Fibroblast of the conjunctiva (primary cell): Measurements from ENCODE around the gene YEATS2.
"Not testable (repeated sequence)": the region's sequence is repeated elsewhere in the genome, so short reads cannot be mapped to it uniquely, and the experiment has no call there.

Experiments used
- DNase-seq: peaks from one replicate; pipeline ENCODE4 v3.0.0-alpha.2; 2010; ENCODE audit warnings: low read depth

The YEATS2 gene

DNA sequence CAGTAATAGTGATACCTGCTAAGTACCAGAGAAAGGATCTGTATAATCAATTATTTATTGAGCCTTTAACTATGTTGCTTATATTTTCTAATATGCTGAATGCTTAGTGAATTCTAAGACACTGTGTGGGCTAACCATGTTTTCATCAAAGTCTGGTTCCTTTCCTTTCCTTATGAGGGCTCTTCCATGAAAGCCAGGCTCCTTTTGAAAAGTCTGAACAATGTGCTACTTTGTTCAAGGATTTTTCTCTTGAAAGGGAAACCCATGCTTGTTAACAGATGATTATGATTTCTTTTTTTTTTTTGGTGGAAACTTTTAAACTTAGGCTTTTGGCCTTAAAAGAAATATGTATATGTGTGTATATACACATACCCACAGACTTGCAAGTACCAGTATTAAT, 17.0 kb downstream of the YEATS2 start:
- DNase-seq = no peak

DNA sequence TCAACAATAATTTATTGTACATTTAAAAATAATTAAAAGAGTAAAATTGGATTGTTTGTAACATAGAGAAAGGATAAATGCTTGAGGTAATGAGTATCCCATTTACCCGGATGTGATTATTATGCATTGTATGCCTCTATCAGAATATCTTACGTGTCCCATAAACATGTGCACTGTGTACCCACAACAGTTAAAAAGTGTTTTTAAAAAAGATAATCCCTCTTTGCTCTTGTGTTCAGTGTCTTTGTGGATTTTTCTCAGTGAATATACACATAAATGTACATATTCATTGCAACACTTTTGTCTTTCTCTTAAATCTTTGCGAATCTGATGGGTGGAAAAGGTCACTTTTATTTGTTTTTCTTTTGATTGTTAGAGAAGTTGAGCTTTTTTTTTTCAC, 20.4 kb downstream of the YEATS2 start:
- DNase-seq = no peak

DNA sequence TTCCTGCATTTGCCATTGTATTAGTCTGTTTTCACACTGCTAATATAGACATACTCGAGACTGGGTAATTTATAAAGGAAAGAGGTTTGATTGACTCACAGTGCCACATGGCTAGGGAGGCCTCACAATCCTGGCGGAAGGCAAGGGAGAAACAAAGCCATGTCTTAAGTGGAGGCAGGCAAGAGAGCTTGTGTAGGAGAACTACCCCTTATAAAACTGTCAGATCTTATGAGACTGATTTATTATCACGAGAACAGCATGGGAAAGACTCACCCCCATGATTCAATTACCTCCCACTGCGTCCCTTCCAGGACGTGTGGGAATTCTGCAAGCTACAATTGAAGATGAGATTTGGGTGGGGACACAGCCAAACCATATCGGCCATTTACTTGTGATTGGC, 27.8 kb downstream of the YEATS2 start:
- DNase-seq = no peak

DNA sequence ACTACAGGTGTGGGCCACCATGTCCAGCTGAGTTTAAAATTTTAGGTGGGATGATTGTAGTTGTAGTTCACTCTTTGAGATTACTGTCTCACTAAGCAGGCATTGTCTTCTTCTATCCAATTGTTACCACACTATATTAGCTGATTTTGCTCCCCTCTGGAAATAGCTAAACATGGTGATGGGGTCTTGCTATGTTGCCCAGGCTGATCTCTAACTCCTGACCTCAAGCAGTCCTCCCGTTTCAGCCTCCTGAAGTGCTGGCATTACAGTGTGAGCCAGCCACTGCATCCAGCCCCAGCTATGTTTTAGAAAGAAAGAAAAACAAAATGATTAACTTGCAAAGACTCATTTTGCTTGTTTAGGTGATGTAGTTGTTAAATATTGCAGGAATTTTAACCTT, 30.6 kb downstream of the YEATS2 start:
- no peak for DNase-seq

DNA sequence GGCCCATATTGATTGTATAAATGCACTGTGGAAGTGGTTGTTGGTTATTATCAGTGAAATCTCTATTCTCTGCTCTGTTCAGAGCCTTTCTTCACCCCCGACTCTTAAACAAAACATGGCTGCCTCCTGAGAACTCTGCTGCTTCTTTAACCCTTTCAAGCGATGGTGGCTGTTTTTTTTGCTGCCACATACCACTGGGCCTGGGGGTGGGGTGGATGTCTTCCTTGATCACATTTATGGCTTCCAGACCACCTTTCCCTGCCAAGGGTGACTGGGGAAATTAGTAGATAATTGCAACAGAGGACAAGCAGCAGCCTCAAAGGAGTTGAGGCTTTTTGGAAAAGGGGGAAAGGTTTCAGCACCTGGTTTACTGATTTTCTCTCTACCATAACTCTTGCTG, 32.8 kb downstream of the YEATS2 start:
- no peak for DNase-seq

DNA sequence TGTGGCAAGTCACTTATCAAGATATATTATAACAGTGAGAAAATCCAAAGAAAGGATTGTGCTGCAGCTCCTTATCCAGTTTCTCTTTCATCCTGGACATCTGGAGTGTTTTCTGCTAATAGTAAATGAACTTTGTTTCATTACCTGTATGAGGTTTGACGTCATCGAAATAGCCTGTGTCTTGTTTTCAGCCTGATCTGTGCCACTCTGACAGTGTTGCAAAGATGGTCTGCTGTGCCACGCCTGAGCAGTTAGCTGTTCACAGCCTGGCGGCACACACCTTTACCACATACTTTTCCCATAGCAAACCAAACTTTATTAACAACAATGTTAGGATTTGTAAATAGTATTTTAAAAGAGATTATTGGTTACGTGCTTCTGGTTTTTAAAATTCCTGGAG, 34.0 kb downstream of the YEATS2 start:
- no peak for DNase-seq

DNA sequence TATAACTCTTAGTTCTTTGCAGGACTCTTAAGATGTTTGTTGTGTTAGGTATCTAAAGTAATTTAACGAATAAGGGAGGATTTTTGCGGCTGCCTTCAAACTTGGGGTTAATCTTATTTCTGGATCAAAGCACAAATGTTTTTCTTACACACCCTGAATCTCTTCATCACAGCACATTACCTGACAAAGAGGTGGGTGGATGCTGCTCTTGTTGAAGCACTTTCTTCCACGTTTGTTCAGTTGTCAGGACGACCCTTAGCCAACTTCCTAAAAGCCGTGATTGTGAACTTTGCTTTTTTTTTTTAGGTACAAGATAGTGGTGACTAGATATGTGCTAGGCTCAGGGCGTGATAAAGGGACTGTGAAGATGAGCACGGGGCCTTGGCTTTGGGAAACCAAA, 36.0 kb downstream of the YEATS2 start:
- no peak for DNase-seq

DNA sequence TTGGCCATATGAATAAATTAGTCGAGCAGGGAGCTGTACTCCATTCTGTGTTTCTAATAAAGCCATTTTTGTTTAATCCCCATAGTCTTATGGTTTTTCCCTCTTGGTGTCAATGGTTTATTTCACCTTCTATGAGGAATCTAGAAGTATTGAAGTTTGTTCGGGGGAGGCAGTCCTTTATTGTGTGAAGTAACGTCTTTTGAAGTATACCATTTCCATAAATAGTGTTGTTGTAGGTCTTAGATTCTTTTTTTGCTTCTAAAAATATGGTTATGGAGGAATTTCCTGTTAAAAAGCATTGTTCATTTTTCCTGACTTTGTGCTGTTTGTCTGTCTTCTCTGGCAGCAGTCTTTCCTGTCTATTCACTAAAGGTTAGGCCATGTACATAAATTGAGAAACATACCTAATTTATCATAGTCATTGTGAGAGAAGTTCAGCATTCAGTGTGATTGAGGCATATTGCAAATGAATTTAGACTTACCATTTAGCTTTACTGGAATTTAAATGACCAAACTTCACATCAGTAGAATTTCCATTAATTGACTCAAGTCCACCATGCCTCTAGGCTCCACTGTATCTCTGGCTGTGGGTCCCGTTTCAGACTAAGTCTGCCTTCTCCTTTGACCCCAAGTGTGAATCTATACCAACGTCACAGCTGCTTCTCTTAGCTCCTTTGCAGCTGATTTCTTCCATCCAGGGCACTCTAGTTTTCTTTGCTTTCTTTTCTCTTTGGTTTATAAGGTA, 37.3 kb downstream of the YEATS2 start:
- no peak for DNase-seq

DNA sequence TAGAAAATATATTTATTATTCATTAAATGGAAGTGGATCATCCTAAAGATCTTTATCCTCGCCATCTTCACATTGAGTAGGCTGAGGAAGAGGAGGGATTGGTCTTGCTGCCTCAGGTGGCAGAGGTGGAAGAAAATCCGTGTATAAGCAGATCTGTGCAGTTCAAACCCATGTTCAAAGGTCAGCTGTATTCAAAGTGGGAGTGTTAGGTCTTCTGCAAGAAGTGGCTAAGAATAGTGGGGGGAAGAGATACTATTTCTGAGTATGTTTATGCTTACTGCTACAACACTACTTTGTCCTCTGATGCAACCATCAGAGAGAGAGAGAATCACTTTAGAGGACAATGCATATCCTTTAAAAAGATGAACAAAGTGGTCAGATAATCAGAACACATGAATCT, 39.5 kb downstream of the YEATS2 start:
- no peak for DNase-seq

DNA sequence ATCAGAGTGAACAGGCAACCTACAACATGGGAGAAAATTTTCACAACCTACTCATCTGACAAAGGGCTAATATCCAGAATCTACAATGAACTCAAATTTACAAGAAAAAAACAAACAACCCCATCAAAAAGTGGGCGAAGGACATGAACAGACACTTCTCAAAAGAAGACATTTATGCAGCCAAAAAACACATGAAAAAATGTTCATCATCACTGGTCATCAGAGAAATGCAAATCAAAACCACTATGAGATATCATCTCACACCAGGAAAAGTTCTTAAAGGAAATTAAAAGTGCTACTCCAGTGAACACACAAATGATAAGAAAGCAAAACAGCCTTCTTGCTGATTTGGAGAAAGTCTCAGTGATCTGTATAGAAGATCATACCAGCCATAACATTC, 42.6 kb downstream of the YEATS2 start:
- not testable (repeated sequence) for DNase-seq

DNA sequence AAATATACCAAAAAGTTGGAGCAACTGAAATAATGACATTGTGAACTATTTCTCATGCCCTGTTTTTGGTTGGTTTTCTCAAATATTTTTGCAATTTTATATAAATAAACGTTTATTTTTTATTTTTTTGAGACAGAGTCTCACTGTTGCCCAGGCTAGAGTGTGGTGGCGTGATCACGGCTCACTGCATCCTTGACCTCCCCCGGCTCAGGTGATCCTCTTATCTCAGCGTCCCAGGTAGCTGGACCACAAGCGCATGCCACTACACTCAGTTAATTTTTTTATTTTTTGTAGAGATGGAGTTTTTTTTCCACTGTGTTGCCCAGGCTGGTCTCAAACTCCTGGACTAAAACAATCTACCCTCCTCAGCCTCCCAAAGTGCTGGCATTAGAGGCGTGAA, 45.6 kb downstream of the YEATS2 start:
- DNase-seq = no peak

DNA sequence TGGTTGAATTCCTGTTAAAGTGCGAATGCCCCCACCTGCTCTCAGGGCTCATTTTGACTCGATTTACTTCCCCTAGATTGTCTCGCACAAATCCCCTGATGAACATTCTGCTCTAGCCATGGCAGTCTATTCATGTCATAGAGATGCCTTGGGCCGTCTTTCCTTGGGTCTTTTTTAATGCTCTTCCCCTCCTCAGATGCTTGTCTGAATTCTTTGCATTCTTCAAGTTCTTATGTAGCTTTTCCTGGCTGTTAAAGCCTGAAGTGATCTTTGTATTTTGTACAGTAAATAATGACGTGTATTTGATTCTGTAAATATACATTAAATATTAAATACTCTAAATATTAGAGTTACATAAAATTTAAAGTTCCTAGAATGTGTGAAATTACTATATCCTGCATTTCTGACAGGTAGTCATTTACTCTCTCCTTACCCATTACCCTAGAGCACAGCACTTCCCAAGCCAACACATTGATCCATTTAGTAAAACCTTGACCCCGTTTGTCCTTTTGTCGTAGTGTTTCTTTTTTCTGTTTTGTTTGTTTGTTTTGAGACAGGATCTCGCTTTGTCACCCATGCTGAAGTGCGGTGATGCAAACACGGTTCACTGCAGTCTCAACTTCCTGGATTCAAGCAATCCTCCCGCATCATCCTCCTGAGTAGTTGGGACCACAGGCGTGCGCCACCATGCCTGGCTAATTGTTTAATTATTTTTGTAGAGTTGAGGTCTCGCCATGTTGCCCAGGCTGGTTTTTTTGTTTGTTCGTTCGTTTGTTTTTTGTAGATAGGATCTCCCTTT, 47.9 kb downstream of the YEATS2 start:
- DNase-seq = no peak

DNA sequence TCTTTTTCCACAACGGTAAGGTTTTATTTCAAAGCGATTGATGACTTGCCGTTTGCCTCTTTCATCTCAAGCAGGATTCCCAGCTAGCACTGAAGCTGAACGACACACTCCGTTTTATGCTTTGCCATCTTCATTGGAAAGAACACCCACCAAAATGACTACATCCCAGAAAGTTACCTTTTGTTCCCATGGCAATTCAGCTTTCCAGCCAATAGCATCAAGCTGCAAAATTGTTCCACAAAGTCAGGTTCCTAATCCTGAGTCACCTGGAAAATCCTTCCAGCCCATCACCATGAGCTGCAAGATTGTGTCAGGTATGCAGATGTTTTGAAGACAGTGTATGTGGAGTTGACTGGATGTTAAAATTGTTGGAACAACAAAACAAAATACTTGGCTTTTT, 56.5 kb downstream of the YEATS2 start:
- no peak for DNase-seq

DNA sequence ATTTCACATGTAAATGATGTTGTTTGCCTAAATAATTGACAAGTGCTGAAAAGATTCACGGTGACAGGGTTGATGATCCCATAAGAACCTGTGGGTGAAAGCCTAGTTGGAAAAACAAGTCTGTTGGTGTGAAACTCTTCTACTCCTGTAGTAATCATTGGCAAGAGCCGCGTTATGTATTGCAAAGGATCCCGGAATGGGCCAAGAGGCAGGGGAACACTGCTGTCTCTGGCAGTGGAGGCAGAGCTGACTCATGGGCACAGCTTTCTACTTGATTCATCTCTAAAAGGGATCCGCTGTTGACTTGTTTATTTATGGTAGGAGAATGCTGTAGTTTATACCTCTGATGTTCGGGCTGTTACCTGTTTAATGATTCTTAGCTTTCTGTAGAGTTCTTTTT, 64.7 kb downstream of the YEATS2 start:
- no peak for DNase-seq

DNA sequence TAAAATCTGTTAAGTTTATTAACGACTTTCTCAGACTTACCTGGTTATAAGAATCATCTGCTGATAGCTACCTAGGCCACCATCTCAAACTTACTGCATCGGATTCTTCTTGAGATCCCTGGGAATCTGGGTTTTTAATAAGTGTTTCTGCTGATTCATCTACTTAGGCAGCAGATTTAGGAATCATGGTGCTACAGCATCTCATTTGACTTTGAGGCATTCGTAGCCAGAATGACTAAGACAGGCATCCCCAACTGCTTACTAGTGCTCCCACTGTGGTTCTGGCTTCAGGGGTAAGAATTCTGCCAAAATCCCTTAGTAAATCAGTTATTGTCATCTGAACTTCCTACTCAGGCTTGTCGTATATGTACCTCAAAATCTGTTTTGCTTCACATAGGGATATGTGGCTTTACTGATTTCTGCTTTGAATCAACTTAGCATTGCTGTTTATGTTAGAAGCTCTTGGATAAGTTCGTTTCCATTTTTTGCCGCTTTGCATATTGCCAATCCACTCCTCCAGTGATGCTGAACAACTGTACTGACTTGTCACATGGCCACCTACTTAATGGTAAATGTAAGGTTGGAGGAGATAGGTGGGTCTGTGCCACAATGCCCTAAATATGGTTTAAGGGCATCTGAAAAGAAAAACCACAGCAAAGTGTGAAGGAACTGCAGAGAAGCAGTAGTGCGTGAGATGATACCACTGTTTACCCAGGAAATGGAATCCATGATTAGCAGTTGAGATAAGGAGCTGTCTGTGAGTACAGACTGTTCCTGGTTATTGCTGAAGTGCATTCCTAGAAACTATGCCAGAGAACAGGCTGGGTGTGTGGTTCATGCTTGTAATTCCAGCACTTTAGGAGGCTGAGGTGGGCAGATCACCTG, 67.5 kb downstream of the YEATS2 start:
- DNase-seq = no peak

DNA sequence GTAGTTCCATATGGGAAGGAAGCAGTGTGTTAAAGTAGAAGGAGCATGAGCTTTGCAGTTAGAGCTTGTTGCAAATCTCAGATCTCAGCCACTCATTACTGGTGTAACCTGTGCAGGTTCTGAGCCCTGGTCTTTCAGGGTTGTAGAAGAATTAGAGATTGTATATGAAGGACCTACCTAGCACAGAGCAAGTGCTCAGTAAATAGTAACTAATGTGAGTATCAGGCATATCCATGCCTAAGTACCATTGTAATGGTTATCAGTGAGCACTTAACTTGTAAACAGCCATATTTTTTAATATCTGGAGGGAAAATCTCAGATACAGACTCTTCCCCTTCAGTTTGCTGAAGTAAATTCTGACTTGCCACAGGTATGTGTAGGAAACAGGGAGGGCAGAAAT, 68.5 kb downstream of the YEATS2 start:
- no peak for DNase-seq

DNA sequence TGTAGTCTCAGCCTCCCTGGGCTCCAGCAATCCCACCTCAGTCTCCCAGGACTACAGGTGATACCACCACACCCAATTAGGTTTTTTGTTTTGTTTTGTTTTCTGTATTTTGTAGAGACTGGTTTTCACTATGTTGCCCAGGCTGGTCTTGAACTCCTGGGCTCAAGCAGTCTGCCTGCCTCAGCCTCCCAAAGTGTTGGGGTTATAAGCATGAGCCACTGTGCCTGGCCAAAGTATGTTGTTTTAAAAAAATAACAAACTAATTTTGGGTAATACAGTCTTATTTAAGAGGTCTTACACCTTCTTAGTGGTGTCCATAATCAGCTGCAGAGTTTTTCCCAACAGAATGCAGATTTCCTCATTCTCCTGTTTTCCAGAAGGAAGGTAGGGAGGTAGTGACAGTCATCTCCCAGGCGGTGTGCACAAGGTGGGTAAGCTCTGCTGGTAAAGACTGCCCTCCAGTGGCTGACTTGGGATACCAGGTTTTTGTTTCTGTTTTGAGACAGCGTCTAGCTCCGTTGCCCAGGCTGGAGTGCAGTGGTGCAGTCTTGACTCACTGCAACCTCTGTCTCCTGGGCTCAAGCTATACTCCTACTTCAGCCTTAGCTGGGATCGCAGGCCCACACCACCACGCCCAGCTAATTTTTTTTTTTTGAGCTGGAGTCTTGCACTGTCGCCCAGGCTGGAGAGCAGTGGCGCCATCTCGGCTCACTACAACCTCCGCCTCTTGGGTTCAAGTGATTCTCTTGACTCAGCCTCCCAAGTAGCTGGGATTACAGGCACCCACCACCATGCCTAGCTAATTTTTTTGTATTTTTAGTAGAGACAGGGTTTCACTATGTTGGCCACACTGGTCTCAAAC, 69.4 kb downstream of the YEATS2 start:
- peak; percentile 65 for DNase-seq

DNA sequence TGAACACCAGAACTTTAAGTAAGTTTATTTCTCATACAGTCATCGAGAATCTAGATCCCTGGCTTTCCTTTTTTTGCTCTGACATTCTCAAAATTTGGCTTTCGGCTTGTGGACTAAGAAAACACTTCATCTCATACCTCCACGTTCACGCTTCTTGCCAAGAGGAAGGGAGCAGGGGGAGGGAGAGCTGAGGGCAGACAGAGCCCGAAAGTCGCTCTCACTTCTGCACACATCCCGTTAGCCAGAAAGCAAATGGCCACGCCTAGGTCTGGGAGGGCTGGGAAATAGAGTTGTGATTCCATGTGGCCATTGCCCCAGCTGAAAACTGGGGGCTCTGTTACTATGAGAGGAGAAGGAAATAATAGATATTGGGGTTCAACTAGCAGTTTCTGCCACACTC, 70.5 kb downstream of the YEATS2 start:
- DNase-seq = no peak

DNA sequence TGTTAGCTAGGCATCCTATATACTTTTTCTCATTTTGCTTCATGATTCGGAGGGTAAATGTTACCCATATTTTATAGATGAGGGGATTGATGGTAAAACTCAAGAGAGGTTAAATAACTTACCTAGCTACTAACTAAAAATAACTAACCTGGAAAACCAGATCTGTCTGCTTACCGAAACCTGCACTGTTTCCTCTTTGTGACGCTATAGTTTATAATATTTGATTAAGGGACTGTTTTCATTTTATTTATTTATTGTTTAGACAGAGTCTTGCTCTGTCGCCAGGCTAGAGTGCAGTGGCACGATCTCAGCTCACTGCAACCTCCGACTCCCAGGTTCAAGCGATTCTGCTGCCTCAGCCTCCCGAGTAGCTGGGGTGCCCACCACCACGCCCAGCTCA, 71.9 kb downstream of the YEATS2 start:
- no peak for DNase-seq

DNA sequence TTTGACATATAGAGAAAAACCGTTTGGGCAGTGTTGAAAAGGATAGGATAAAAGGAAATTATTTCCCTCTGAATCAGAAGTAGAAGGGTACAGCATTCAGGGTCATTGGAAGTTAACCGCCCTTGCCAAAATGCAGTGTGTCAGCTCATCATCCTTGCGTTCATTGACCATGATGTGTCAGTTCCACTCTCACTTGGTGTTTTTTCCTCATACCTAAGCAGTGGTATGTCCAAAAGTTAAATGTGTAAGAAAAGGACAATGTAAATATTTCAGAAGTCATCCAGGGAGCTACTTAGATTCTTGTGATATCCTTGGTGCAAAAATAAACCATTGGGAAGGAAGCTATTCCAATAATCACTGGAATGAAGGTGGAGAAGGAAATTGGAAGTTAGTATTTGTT, 77.0 kb downstream of the YEATS2 start:
- no peak for DNase-seq

DNA sequence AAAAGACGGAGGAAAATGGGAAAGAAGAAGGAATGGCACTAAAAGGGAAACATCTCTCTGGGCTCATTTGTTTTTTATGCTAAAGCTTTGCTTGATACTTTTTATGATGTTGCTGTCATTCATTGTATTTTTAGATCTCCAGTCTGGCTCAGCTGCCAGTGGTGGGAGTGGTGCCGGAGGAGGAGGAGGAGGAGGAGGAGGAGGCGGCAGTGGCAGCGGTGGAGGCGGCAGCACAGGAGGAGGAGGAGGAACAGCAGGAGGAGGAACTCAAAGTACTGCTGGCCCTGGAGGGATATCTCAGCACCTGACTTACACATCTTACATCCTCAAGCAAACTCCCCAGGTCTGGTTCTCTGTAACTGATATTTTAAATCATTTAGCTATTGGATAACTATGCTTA, 78.2 kb downstream of the YEATS2 start:
- no peak for DNase-seq

DNA sequence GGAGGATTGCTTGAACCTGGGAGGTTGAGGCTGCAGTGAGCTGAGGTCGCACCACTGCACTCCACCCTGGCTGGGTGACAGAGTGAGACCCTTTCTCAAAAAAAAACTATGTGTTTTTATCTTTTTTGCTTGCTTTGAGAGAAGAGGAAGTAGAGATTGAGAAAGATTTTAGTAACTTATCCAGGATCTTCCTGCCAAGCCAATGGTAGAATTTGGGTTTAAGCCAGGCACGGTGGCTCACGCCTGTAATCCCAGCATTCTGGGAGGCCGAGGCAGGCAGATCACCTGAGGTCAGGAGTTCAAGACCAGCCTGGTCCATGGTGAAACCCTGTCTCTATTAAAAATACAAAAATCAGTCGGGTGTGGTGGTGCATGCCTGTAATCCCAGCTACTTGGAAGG, 78.9 kb downstream of the YEATS2 start:
- not testable (repeated sequence) for DNase-seq
